ENCODE results near the gene KBTBD8.

Gene KBTBD8
- 24.0 to 29.3 reads per million in 2 donors for total RNA-seq

- DNase-seq, result peak; percentile 85 to 100 (median 96)
Measured at GRCh38 chr3:66998113-66998903, at the start of gene KBTBD8. TSS of gene KBTBD8 (plus strand) at chr3:66998307. CDS start at chr3:66998356, 49 bp downstream.

- no peak for DNase-seq
Measured at GRCh38 chr3:66948838-66949237, 49.3 kb upstream of the KBTBD8 start.

- peak in 1 of 5 experiments; percentile 5 for DNase-seq
Measured at GRCh38 chr3:66949898-66950297, 48.2 kb upstream of the KBTBD8 start.

- DNase-seq, result no peak
Measured at GRCh38 chr3:66952357-66952756, 45.8 kb upstream of the KBTBD8 start.

- no peak for DNase-seq
Measured at GRCh38 chr3:66953934-66954445, 44.1 kb upstream of the KBTBD8 start.

- no peak for DNase-seq
Measured at GRCh38 chr3:66956742-66957141, 41.4 kb upstream of the KBTBD8 start.

GRCh38 chr3:66957367-66957766 lies 40.7 kb upstream of the KBTBD8 start:
- no peak for DNase-seq

- DNase-seq, result no peak
Measured at GRCh38 chr3:66958067-66958466, 40.0 kb upstream of the KBTBD8 start.

GRCh38 chr3:66962664-66963063 lies 35.4 kb upstream of the KBTBD8 start:
- DNase-seq, result no peak

GRCh38 chr3:66971245-66971644 lies 26.9 kb upstream of the KBTBD8 start:
- no peak for DNase-seq

- peak in 4 of 5 experiments; percentile 29 to 75 (median 32) for DNase-seq
Measured at GRCh38 chr3:66971891-66972551, 26.1 kb upstream of the KBTBD8 start.

- no peak for DNase-seq
Measured at GRCh38 chr3:66980791-66981190, 17.3 kb upstream of the KBTBD8 start.

GRCh38 chr3:66983101-66983500 lies 15.0 kb upstream of the KBTBD8 start:
- no peak for DNase-seq

GRCh38 chr3:66985336-66985920 lies 12.7 kb upstream of the KBTBD8 start:
- no peak for DNase-seq

- DNase-seq, result no peak
Measured at GRCh38 chr3:66986406-66986805, 11.7 kb upstream of the KBTBD8 start.

GRCh38 chr3:66989241-66989640 lies 8.9 kb upstream of the KBTBD8 start:
- DNase-seq, result no peak

- DNase-seq, result peak in 1 of 5 experiments; percentile 15
Measured at GRCh38 chr3:66989860-66990696, 8.0 kb upstream of the KBTBD8 start.

GRCh38 chr3:66991459-66991858 lies 6.6 kb upstream of the KBTBD8 start:
- no peak for DNase-seq

- no peak for DNase-seq
Measured at GRCh38 chr3:66993082-66993481, 5.0 kb upstream of the KBTBD8 start.

GRCh38 chr3:66994588-66994987 lies 3.5 kb upstream of the KBTBD8 start:
- DNase-seq, result no peak

GRCh38 chr3:66996696-66997095 lies 1.4 kb upstream of the KBTBD8 start:
- no peak for DNase-seq

GRCh38 chr3:66997560-66998112 lies 471 bp upstream of the KBTBD8 start:
- no peak for DNase-seq

Data from T-helper 2 cell (primary cell).